IMR-90 (cell line): ENCODE measurements around the gene SRPK1. TPM values are rescaled to one million over a fixed set of nuclear protein-coding genes. Genes with fewer than 3 reads are reported as not detected.

Experiments used
- ATAC-seq: fragments of 200-7000 bp; cut with Tn5 transposase; 2 replicates; pipeline ENCODE4 v1.9.1; 2020; ENCODE audit warnings: low read depth, mild to moderate bottlenecking, moderate library complexity
- BruUV-seq: library from RNA; stranded (reverse); fragments of 400-500 nt; replicated peaks from 2 replicates; lab custom pipeline; 2021; lab: Mats Ljungman, UMichigan
- CTCF ChIA-PET: fragments of 300-600 bp; formaldehyde crosslinking; extraction: SDS; loops from one replicate; lab custom pipeline; 2021; ENCODE audit warnings: antibody characterized with exemption; lab: Yijun Ruan, JAX
- POLR2A ChIA-PET: fragments of 300-600 bp; sonication (Branson Sonifier 250); formaldehyde crosslinking; loops from one replicate; lab custom pipeline; 2022; ENCODE audit warnings: antibody characterized with exemption; ENCODE audit not compliant: unreplicated experiment; lab: Charles Lee
- DNase-seq: peaks from one replicate; pipeline ENCODE4 v3.0.0; 2013
- H2AFZ ChIP-seq: replicated peaks from 2 replicates; pipeline ENCODE3; 2013; ENCODE audit warnings: low read length, mild to moderate bottlenecking; ENCODE audit not compliant: poor library complexity
- H2AK5ac ChIP-seq: 2 replicates; pipeline ENCODE4 v1.6.1; 2013; ENCODE audit warnings: low read depth, low read length, inconsistent platforms
- H2AK9ac ChIP-seq: replicated peaks from 2 replicates; pipeline ENCODE3; 2013; ENCODE audit warnings: mild to moderate bottlenecking, low read depth, low read length, moderate library complexity; ENCODE audit not compliant: poor library complexity
- H2BK120ac ChIP-seq: 2 replicates; pipeline ENCODE4 v1.6.1; 2013; ENCODE audit warnings: low read depth, low read length, inconsistent platforms
- H2BK15ac ChIP-seq: 3 replicates; pipeline ENCODE4 v1.6.1; 2013; ENCODE audit warnings: low read depth, low read length, inconsistent platforms
- H2BK20ac ChIP-seq: 2 replicates; pipeline ENCODE4 v1.6.1; 2013; ENCODE audit warnings: low read depth, mild to moderate bottlenecking, inconsistent platforms, low read length, moderate library complexity
- H2BK5ac ChIP-seq: 2 replicates; pipeline ENCODE4 v1.6.1; 2013; ENCODE audit warnings: mild to moderate bottlenecking, low read depth, low read length, inconsistent platforms; ENCODE audit not compliant: poor library complexity, severe bottlenecking
- H3K14ac ChIP-seq: replicated peaks from 2 replicates; pipeline ENCODE4 v1.6.1; 2013; ENCODE audit warnings: low read depth, low read length, inconsistent platforms
- H3K18ac ChIP-seq: 2 replicates; pipeline ENCODE4 v1.6.1; 2013; ENCODE audit warnings: low read depth, low read length, control low read depth
- H3K23ac ChIP-seq: 2 replicates; pipeline ENCODE4 v1.6.1; 2013; ENCODE audit warnings: low read depth, low read length, inconsistent platforms
- H3K27ac ChIP-seq: 2 replicates; pipeline ENCODE4 v1.5.1; 2013; ENCODE audit warnings: mild to moderate bottlenecking, control low read depth, low read length; ENCODE audit not compliant: insufficient read depth
- H3K27me3 ChIP-seq: 2 replicates; pipeline ENCODE4 v1.6.1; 2013; ENCODE audit warnings: low read length; ENCODE audit not compliant: control insufficient read depth, insufficient read depth
- H3K36me3 ChIP-seq: 2 replicates; pipeline ENCODE4 v1.6.1; 2013; ENCODE audit warnings: low read length, mixed read lengths; ENCODE audit not compliant: control insufficient read depth, insufficient read depth
- H3K4ac ChIP-seq: 2 replicates; pipeline ENCODE4 v1.6.1; 2013; ENCODE audit warnings: low read depth, low read length, inconsistent platforms
- H3K4me1 ChIP-seq: 2 replicates; pipeline ENCODE4 v1.6.1; 2013; ENCODE audit warnings: low read length, mixed read lengths; ENCODE audit not compliant: control insufficient read depth, insufficient read depth
- H3K4me2 ChIP-seq: 2 replicates; pipeline ENCODE4 v1.6.1; 2013; ENCODE audit warnings: low read depth, mild to moderate bottlenecking, control low read depth, low read length, moderate library complexity
- H3K4me3 ChIP-seq: 2 replicates; pipeline ENCODE4 v1.5.1; 2013; ENCODE audit warnings: low read depth, mild to moderate bottlenecking, control low read depth, low read length, moderate library complexity; ENCODE audit not compliant: insufficient read depth
- H3K56ac ChIP-seq: 2 replicates; pipeline ENCODE4 v1.6.1; 2013; ENCODE audit warnings: low read length, inconsistent platforms; ENCODE audit not compliant: insufficient read depth; ENCODE audit errors: extremely low read depth
- H3K79me1 ChIP-seq, 2 experiments: 2 replicates each; pipeline ENCODE4 v1.6.1; 2013; ENCODE audit warnings: low read length in 2 of 2, inconsistent platforms in 1 of 2, low read depth in 1 of 2
- H3K9ac ChIP-seq: 2 replicates; pipeline ENCODE4 v1.6.1; 2013; ENCODE audit warnings: low read depth, low read length, control low read depth
- H3K9me1 ChIP-seq: 2 replicates; pipeline ENCODE4 v1.6.1; 2013; ENCODE audit warnings: low read length, inconsistent platforms; ENCODE audit not compliant: insufficient read depth
- H3K9me3 ChIP-seq: 2 replicates; pipeline ENCODE4 v1.6.1; 2013; ENCODE audit warnings: low read length; ENCODE audit not compliant: control insufficient read depth, insufficient read depth
- H4K20me1 ChIP-seq: 2 replicates; pipeline ENCODE4 v1.6.1; 2013; ENCODE audit warnings: low read length, inconsistent platforms; ENCODE audit not compliant: insufficient read depth
- H4K5ac ChIP-seq: 2 replicates; pipeline ENCODE4 v1.6.1; 2013; ENCODE audit warnings: mild to moderate bottlenecking, low read depth, low read length, control low read depth
- H4K8ac ChIP-seq, 2 experiments: 2 replicates each; pipeline ENCODE4 v1.6.1; 2013; ENCODE audit warnings: low read depth in 2 of 2, low read length in 2 of 2, control low read depth in 1 of 2, inconsistent platforms in 1 of 2
- H4K91ac ChIP-seq: 2 replicates; pipeline ENCODE4 v1.6.1; 2013; ENCODE audit warnings: low read depth, low read length, inconsistent platforms; ENCODE audit not compliant: insufficient read depth
- BHLHE40 ChIP-seq: fragments of 150-350 bp; IDR thresholded peaks from 2 replicates; pipeline ENCODE4 v1.6.1; 2016; ENCODE audit warnings: mild to moderate bottlenecking, low read depth, low read length
- CEBPB ChIP-seq: IDR thresholded peaks from 2 replicates; pipeline ENCODE4 v1.6.1; 2012; ENCODE audit warnings: low read depth, low read length, improper control_type of control experiment
- CHD1 ChIP-seq: IDR thresholded peaks from 2 replicates; pipeline ENCODE4 v1.6.1; 2012; ENCODE audit warnings: low read depth, low read length, improper control_type of control experiment
- FOS ChIP-seq: fragments of 150-350 bp; IDR thresholded peaks from 2 replicates; pipeline ENCODE4 v1.6.1; 2016; ENCODE audit warnings: low read depth, low read length
- MAZ ChIP-seq: IDR thresholded peaks from 2 replicates; pipeline ENCODE4 v1.6.1; 2012; ENCODE audit warnings: low read depth, mild to moderate bottlenecking, low read length, improper control_type of control experiment, moderate library complexity, borderline replicate concordance
- MXI1 ChIP-seq: IDR thresholded peaks from 2 replicates; pipeline ENCODE4 v1.6.1; 2012; ENCODE audit warnings: low read depth, mild to moderate bottlenecking, low read length, moderate library complexity, borderline replicate concordance
- NFE2L2 ChIP-seq: fragments of 150-350 bp; IDR thresholded peaks from 2 replicates; pipeline ENCODE4 v1.6.1; 2016; ENCODE audit warnings: low read depth, mild to moderate bottlenecking, low read length
- POLR2A ChIP-seq: IDR thresholded peaks from 2 replicates; pipeline ENCODE4 v1.6.1; 2012; ENCODE audit warnings: mild to moderate bottlenecking, low read depth, low read length
- RCOR1 ChIP-seq: IDR thresholded peaks from 2 replicates; pipeline ENCODE4 v1.6.1; 2012; ENCODE audit warnings: mild to moderate bottlenecking, low read length, improper control_type of control experiment; ENCODE audit not compliant: insufficient replicate concordance
- RFX5 ChIP-seq: IDR thresholded peaks from 2 replicates; pipeline ENCODE4 v1.8.0; 2012; ENCODE audit warnings: low read depth, mild to moderate bottlenecking, low read length, moderate library complexity
- WGBS, 2 experiments: methylation state at CpG; one replicate each; pipeline versions ENCODE4 v1.1.5 to v1.1.7; 2013; ENCODE audit warnings: missing lambda C conversion rate in 2 of 2; ENCODE audit not compliant: insufficient read length in 1 of 2; ENCODE audit errors: extremely low coverage in 2 of 2; 5-methylcytosine and 5-hydroxymethylcytosine counted together
- dilution Hi-C: fragments of 300-500 bp; cut with HindIII; formaldehyde crosslinking; loops from one replicate; pipeline ENCODE4 v1.14.3; 2018; ENCODE audit warnings: low sequenced_read_pairs; ENCODE audit not compliant: unreplicated experiment
- in situ Hi-C: fragments of 300-500 bp; cut with MboI; formaldehyde crosslinking; loops from 3 replicates; pipeline ENCODE4 v1.14.3; 2019; ENCODE audit warnings: low sequenced_read_pairs, inconsistent platforms, mixed read lengths
- intact Hi-C: fragments of 100-400 bp; cut with micrococcal nuclease; formaldehyde crosslinking; loops from 2 replicates; pipeline ENCODE4 v1.10.0; 2022
- polyA plus RNA-seq, 3 experiments: library from polyadenylated mRNA; depleted of rRNA; stranded (reverse); fragments of >200 nt; gene quantifications; 2 replicates each; pipeline ENCODE4 v1.2.3, GENCODE V29; 2012; ENCODE audit warnings: low replicate concordance in 1 of 3
- total RNA-seq: library from RNA; depleted of rRNA; stranded (reverse); fragments of >200 nt; gene quantifications from 2 replicates; pipeline ENCODE4 v1.2.3, GENCODE V29; 2012

SRPK1 gene
- total and polyA plus RNA-seq, 2 of the 4 experiments (the other 2 are of a cell fraction): 22.5 to 44.6 TPM

GRCh38 chr6:35839019-35839418, 81.9 kb downstream of the SRPK1 start:
- H4K8ac ChIP-seq: no peak overlapping the region
- no peaks in the 10 kb centered on the region for H3K9me3 ChIP-seq
- no peak overlapping the region for H3K23ac ChIP-seq
- no peak overlapping the region for H3K18ac ChIP-seq
- no peak overlapping the region for H2AK5ac ChIP-seq
- no peaks in the 10 kb centered on the region for H3K9me1 ChIP-seq
- H3K9ac ChIP-seq: no peak overlapping the region
- H3K14ac ChIP-seq: no peak overlapping the region
- intact Hi-C loops (no loop called here), in situ Hi-C loops (no loop called here), dilution Hi-C loops (no loop called here)
- H3K4me1 ChIP-seq: peaks cover 4% of the 10 kb centered on the region
- no peak overlapping the region for H2AFZ ChIP-seq
- H3K4me2 ChIP-seq: no peak overlapping the region
- H2AK9ac ChIP-seq: no peak overlapping the region
- no peak overlapping the region for H4K91ac ChIP-seq
- ChIA-PET CTCF (no interaction called here), POLR2A (interaction anchor here (0.6 kb wide), 1 partner anchor 758 kb away, joined by 3 read pairs; no protein-coding TSS in a partner anchor)
- H3K4me3 ChIP-seq: no peak overlapping the region
- no peak overlapping the region for H2BK20ac ChIP-seq
- ATAC-seq (no peak), DNase-seq (no peak)
- TF ChIP-seq RCOR1: no peak
- TF ChIP-seq FOS: no peak
- no peak for TF ChIP-seq CEBPB
- no peak for TF ChIP-seq RFX5
- TF ChIP-seq BHLHE40: no peak
- no peak for TF ChIP-seq MAZ
- TF ChIP-seq POLR2A: no peak
- TF ChIP-seq NFE2L2: no peak
- TF ChIP-seq MXI1: no peak
- no peak for TF ChIP-seq CHD1
- H2BK15ac ChIP-seq: no peak overlapping the region
- no peaks in the 10 kb centered on the region for H3K27me3 ChIP-seq
- no peaks in the 10 kb centered on the region for H3K79me1 ChIP-seq
- no TSS peak for BruUV-seq
- H3K27ac ChIP-seq: no peak overlapping the region
- H4K20me1 ChIP-seq: no peaks in the 10 kb centered on the region
- no peak overlapping the region for H3K56ac ChIP-seq
- peaks cover 11% of the 10 kb centered on the region for H3K36me3 ChIP-seq
- no peak overlapping the region for H3K4ac ChIP-seq
- H2BK120ac ChIP-seq: no peak overlapping the region
- no peak overlapping the region for H4K5ac ChIP-seq
- H2BK5ac ChIP-seq: no peak overlapping the region
- no CpG with 5 or more reads among the region's 1 CpG for WGBS, 2 experiments
